ENCODE data around the gene HEPHL1.

Gene HEPHL1

DNA sequence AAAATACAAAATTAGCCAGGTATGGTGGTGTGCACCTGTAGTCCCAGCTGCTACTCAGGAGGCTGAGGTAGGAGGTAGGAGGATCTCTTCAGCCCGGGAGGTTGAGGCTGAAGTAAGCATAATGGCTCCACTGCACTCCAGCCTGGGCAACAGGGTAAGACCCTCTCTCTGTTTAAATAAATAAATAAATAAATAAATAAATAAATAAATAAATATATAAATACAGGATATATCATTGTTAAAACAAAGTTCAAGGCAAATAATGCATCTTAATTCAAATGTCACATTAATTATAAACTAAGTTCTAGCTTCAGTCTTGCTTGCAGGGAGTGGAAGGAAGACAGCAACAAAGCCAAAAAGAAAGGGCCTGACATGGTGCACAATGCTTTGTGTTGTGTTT, 63.0 kb downstream of the HEPHL1 start:
- H3K36me3 ChIP-seq (ENCODE audit: low read length): no peaks in the 10 kb centered on the region
- H3K79me2 ChIP-seq (ENCODE audit: insufficient read depth, low read length): no peaks in the 10 kb centered on the region
- no peaks in the 10 kb centered on the region for H3K27me3 ChIP-seq (ENCODE audit: low read length)
- no peak overlapping the region for H2AFZ ChIP-seq (ENCODE audit: low read depth, low read length, severe bottlenecking)
- no peak overlapping the region for H3K9ac ChIP-seq (ENCODE audit: low read length)
- no peaks in the 10 kb centered on the region for H3K9me2 ChIP-seq (replicated peaks; ENCODE audit: insufficient read depth, low read length)
- no peaks in the 10 kb centered on the region for H4K20me1 ChIP-seq (ENCODE audit: low read depth, low read length)
- no peak overlapping the region for H3K27ac ChIP-seq (ENCODE audit: low read depth, low read length)
- no peak overlapping the region for H3K4me2 ChIP-seq (ENCODE audit: low read depth, low read length, poor library complexity, severe bottlenecking)
- no peaks in the 10 kb centered on the region for H3K9me3 ChIP-seq (ENCODE audit: insufficient read depth, low read length)
- H3K4me3 ChIP-seq (ENCODE audit: insufficient read depth, low read length, poor library complexity, severe bottlenecking): no peak overlapping the region
- no peaks in the 10 kb centered on the region for H3F3A ChIP-seq (ENCODE audit: insufficient read depth)
- TF ChIP-seq, protein P1, sequence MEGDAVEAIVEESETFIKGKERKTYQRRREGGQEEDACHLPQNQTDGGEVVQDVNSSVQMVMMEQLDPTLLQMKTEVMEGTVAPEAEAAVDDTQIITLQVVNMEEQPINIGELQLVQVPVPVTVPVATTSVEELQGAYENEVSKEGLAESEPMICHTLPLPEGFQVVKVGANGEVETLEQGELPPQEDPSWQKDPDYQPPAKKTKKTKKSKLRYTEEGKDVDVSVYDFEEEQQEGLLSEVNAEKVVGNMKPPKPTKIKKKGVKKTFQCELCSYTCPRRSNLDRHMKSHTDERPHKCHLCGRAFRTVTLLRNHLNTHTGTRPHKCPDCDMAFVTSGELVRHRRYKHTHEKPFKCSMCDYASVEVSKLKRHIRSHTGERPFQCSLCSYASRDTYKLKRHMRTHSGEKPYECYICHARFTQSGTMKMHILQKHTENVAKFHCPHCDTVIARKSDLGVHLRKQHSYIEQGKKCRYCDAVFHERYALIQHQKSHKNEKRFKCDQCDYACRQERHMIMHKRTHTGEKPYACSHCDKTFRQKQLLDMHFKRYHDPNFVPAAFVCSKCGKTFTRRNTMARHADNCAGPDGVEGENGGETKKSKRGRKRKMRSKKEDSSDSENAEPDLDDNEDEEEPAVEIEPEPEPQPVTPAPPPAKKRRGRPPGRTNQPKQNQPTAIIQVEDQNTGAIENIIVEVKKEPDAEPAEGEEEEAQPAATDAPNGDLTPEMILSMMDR (IDR thresholded peaks at IDR 0.05; ENCODE audit: insufficient read depth, low read length, poor library complexity, severe bottlenecking): no peak
- TF ChIP-seq EZH2phosphoT487 (conservative IDR thresholded peaks at IDR 0.05; ENCODE audit: low read length): no peak

DNA sequence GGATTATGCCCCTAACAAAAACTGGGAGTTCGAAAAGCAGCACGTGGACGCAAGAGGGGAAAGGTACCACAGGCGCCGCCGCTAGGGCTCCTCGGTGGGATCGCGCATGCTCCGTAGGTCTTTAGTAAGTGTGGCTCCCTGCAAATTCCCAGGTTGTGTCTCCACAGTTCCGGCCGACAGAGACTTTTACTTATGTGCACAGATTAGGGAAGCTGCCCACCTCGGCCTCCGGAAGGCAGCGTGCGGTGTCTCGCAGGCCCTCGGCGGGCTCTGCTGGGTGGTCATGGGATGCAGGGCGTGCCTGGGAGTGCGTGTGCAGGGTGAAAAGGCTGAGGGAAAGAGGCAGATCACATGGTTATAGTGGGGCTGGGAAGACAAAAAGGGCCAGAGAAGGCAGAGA, 67.8 kb downstream of the HEPHL1 start:
- no peak overlapping the region for H3K9ac ChIP-seq (ENCODE audit: low read length)
- H3K4me3 ChIP-seq (ENCODE audit: insufficient read depth, low read length, poor library complexity, severe bottlenecking): no peak overlapping the region
- no peaks in the 10 kb centered on the region for H3K9me3 ChIP-seq (ENCODE audit: insufficient read depth, low read length)
- H3K4me2 ChIP-seq (ENCODE audit: low read depth, low read length, poor library complexity, severe bottlenecking): no peak overlapping the region
- no peaks in the 10 kb centered on the region for H3K79me2 ChIP-seq (ENCODE audit: insufficient read depth, low read length)
- no peak for TF ChIP-seq EZH2phosphoT487 (conservative IDR thresholded peaks at IDR 0.05; ENCODE audit: low read length)
- TF ChIP-seq, protein P1 (IDR thresholded peaks at IDR 0.05; ENCODE audit: insufficient read depth, low read length, poor library complexity, severe bottlenecking): no peak
- no peaks in the 10 kb centered on the region for H3K36me3 ChIP-seq (ENCODE audit: low read length)
- H3K27ac ChIP-seq (ENCODE audit: low read depth, low read length): no peak overlapping the region
- no peaks in the 10 kb centered on the region for H3K27me3 ChIP-seq (ENCODE audit: low read length)
- H2AFZ ChIP-seq (ENCODE audit: low read depth, low read length, severe bottlenecking): no peak overlapping the region
- no peaks in the 10 kb centered on the region for H3K9me2 ChIP-seq (replicated peaks; ENCODE audit: insufficient read depth, low read length)
- H4K20me1 ChIP-seq (ENCODE audit: low read depth, low read length): no peaks in the 10 kb centered on the region
- H3F3A ChIP-seq (ENCODE audit: insufficient read depth): no peaks in the 10 kb centered on the region

DNA sequence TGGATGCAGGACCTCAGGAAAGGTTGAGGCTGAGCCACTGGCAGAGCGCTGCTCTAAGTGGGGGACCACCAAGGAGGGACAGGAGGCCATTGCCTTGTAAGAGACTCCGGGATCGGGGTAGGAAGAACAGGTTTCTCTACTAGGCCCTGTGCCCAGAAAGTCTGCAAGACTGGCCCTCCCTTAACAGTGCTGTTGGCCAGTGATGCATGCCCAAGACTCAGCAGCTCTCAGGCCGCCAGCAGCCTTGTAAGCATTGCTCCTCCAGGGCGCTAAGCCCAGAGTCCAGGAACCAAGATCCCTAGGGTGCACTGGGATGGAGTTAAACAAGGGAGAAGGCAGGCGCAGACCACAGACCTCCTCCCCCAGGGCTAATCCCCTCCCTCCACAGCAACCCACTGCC, 68.2 kb downstream of the HEPHL1 start:
- H3K9me3 ChIP-seq (ENCODE audit: insufficient read depth, low read length): no peaks in the 10 kb centered on the region
- H4K20me1 ChIP-seq (ENCODE audit: low read depth, low read length): no peaks in the 10 kb centered on the region
- H3K27ac ChIP-seq (ENCODE audit: low read depth, low read length): no peak overlapping the region
- H3K9ac ChIP-seq (ENCODE audit: low read length): no peak overlapping the region
- H3F3A ChIP-seq (ENCODE audit: insufficient read depth): no peaks in the 10 kb centered on the region
- no peak for TF ChIP-seq EZH2phosphoT487 (conservative IDR thresholded peaks at IDR 0.05; ENCODE audit: low read length)
- TF ChIP-seq, protein P1 (IDR thresholded peaks at IDR 0.05; ENCODE audit: insufficient read depth, low read length, poor library complexity, severe bottlenecking): no peak
- H3K4me3 ChIP-seq (ENCODE audit: insufficient read depth, low read length, poor library complexity, severe bottlenecking): no peak overlapping the region
- no peaks in the 10 kb centered on the region for H3K36me3 ChIP-seq (ENCODE audit: low read length)
- no peaks in the 10 kb centered on the region for H3K27me3 ChIP-seq (ENCODE audit: low read length)
- no peak overlapping the region for H3K4me2 ChIP-seq (ENCODE audit: low read depth, low read length, poor library complexity, severe bottlenecking)
- no peaks in the 10 kb centered on the region for H3K79me2 ChIP-seq (ENCODE audit: insufficient read depth, low read length)
- no peaks in the 10 kb centered on the region for H3K9me2 ChIP-seq (replicated peaks; ENCODE audit: insufficient read depth, low read length)
- no peak overlapping the region for H2AFZ ChIP-seq (ENCODE audit: low read depth, low read length, severe bottlenecking)

Data from SU-DHL-6 (cell line).